HG03159 (cell line): ENCODE measurements around the gene ANKRD2.
"Not testable (repeated sequence)": the region's sequence is repeated elsewhere in the genome, so short reads cannot be mapped to it uniquely, and the experiment has no call there.

Experiments used
- ATAC-seq: cut with Tn5 transposase; IDR thresholded peaks from one replicate; pipeline ENCODE4 v1.9.1; 2021; ENCODE audit warnings: mild to moderate bottlenecking, moderate library complexity; ENCODE audit not compliant: unreplicated experiment

Gene ANKRD2, protein sequence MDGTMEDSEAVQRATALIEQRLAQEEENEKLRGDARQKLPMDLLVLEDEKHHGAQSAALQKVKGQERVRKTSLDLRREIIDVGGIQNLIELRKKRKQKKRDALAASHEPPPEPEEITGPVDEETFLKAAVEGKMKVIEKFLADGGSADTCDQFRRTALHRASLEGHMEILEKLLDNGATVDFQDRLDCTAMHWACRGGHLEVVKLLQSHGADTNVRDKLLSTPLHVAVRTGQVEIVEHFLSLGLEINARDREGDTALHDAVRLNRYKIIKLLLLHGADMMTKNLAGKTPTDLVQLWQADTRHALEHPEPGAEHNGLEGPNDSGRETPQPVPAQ

DNA sequence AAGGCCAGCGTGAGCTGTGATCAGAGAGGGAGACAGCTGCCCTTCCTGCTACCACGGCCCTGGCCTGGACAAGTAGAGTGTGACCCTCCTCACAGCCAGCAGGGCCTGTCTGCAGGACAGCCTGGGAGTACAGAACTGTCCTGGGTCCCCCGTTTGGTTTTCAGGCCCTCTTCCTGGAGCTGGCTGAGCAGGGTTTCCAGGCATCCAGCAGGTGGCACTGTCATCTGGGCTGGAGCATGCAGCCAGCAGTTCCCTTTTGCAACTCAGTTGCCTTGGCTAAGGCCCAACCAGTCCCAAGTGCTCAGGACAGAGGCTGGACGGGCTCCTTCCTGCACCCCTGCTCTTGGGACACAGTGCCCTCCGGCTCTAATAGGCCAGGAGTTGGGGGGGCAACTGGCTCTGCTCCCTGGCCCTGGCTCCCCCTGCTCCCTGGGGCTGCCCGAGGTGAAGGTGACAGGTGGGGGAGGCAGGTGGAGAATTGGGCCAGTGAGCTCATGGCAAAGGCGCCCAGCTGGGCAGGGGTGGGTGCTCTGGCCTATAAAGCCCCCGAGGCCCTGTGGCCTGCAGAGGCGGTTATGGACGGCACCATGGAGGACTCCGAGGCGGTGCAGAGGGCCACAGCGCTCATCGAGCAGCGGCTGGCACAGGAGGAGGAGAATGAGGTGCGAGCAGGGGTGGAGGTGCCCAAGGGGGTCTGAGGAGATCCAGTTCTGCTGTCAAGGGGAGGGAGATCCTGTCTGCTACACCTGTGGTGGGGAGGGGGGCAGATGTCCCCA is at the start of gene ANKRD2:
Gene ANKRD2 (plus strand): TSS at position 566 of the 776 bp plus-strand sequence. CDS start 10 bp downstream, at position 576.
- peak; percentile 76 for ATAC-seq

DNA sequence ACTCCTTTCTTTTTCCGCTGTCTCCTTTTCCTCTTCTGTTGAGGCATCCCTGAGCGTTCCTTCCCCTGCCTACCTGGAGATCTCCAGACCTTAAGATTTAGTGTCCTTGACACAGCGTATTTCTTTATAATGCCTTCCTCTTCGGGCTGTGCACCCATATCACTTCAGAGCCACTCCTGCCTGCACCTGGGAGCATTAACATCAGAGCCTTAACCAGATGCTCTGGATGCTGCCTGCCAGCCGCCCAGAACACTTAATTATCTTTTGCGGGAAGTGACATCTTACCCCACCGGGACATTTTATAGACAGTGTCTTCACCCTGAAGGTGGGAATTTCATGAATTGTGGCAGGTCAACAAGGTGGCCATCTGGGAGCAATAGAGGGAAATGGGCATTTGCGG is 49.6 kb upstream of the ANKRD2 start:
- no peak for ATAC-seq

DNA sequence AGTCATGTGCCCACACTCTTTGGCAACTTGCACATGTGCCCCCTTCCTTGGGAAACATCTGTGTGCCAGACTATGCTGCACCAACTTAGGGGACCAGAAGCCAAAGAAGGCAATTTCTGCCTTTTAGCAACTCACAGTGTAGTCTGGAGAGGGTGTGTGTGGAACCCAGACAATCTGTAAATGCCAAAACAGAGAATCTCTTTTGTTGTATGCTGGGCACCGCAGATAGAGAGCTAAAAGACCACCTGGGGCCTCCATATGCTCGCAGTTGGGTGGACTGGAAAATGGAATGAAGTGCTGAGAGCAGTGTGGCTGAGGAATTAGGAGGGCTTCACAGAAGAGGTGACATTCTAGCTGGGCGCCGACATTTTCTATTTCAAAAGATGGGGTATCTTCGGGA is 47.5 kb upstream of the ANKRD2 start:
- no peak for ATAC-seq

DNA sequence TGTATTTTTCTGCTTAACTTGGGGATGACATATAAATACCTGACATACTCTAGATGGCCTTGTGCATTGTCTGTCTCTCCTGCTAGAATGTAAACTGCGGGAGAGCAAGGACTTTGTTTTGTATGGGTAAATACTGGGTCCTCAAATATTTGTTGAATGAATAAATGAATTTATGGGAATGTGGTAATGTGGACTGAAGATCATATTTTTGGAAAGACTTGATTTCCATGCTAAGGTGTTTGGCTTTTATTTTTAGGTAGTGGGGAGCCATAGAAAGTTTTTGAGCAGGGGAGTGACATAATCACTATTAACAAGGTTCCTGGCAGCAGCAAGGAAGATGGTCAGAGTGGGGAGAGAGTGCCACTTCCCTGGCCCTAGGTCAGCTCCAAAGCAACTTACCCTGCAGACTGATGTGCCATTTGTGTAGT is 46.9 kb upstream of the ANKRD2 start:
- ATAC-seq, result no peak

DNA sequence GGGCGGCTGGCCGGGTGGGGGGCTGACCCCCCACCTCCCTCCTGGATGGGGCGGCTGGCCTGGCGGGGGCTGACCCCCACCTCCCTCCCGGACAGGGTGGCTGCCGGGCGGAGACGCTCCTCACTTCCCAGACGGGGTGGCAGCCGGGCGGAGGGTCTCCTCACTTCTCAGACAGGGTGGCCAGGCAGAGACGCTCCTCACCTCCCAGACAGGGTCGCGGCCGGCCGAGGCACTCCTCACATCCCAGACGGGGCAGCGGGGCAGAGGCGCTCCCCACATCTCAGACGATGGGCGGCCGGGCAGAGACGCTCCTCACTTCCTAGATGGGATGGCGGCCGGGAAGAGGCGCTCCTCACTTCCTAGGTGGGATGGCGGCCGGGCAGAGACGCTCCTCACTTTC is 43.7 kb upstream of the ANKRD2 start:
- not testable (repeated sequence) for ATAC-seq

DNA sequence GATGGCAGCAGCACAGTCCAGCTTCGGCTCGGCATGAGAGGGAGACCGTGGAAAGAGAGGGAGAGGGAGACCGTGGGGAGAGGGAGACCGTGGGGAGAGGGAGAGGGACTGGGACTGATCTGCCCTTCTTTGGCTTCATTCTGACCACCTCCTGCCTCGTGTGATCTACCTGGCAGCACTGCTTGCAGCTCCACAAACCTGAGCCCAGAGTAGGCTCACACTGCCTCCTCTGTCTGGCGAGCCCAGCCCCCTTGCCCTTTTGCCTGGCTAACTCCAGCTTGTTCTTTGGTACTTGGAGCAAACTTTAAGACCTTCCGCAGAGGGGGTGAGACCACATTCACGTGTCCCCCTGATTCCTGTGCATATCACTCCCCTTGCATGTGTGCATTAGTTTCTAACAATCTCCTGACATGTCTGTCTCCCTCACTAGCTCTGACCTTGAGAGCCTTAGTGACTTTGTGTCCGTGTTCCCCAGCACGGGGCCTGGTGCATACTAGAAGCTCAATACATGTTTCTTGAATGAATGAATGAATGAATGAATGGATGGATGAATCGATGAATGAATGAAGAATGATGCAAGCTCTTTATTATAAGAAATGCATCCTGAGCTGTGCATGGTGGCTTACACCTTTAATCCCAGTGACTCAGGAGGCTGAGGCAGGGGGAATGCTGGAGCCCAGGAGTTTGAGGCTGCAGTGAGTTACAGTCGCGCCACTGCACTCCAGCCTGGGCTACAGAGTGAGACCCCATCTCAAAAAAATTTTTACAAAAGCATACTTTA is 42.7 kb upstream of the ANKRD2 start:
- no peak for ATAC-seq

DNA sequence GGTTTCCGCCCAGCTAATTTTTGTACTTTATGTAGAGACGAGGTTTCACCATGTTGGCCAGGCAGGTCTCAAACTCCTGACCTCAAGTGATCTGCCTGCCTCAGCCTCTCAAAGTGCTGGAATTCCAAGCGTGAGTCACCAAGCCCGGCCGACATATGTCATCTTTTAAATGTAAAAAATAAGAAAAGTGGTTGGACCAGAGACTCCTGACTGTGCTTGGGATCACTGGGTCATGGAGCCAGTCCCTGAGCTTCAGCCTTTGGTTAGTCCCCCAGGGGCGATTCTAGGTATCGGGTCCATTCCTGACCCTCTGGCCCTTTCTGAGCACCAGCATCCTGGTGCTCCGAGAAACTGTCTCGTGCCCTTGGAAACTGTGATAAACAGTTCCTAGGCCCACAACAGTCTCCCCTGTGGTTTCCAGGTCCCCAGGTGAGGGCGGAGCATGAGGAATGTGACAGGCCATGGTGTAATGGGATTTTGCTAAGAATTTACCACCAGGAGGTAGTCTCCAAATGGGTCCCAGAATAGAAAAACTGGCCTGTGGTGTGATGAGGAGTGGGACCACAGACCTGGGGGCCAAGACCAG is 41.1 kb upstream of the ANKRD2 start:
- no peak for ATAC-seq

DNA sequence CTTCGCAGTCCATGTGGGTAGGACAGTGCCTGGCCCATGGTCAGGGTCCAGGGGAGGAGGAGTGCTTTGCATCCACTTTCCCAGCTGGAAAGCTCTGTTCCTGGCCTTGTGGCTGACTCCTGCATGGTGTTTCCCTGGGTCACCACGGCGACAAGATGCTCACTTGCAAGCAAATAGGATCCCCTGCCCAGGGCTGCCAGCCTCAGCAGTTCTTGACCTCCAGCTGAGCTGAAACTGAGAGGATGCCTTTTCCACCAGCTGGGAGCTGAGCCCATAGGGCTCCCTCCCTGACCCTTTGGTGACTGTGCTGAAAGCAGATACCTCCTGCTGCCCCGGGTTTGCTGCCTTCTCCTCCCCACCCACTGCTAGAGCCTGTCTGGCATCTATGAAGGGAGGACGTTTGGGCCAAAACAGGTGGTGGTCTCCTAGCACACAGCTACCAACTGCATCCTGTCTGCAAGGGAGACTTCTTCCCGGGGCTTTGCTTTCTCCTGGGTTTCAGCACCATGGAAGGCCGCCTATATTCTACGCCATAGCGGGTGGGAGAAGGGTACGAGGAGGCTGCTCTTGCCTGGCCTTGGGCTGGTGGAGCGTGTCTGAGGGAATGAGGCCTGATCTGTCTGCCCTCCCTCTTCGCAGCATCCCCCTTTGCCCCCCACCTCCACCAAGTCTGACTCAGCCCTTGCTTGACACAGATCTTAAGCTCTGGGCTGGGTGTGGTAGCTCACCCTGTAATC is 39.5 kb upstream of the ANKRD2 start:
- ATAC-seq, result no peak

DNA sequence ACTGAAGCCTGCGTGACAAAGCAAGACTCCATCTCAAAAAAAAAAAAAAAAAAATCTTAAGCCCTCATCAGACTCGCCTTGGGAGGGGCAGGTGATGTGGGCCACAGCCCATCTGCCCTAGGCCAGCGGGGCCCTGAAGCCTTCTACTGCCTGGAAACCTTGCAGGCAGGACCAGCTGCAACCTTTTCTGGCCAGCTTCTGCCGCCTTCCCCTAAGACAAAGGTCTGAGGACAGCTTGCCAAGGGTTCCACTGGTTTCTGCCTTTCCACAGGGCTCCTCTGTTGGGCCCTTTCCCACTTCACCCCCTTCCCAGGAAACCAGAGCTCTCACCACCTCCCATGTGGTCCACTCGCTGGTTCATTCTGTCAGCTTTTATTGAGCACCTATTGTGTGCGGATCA is 38.7 kb upstream of the ANKRD2 start:
- ATAC-seq, result no peak

DNA sequence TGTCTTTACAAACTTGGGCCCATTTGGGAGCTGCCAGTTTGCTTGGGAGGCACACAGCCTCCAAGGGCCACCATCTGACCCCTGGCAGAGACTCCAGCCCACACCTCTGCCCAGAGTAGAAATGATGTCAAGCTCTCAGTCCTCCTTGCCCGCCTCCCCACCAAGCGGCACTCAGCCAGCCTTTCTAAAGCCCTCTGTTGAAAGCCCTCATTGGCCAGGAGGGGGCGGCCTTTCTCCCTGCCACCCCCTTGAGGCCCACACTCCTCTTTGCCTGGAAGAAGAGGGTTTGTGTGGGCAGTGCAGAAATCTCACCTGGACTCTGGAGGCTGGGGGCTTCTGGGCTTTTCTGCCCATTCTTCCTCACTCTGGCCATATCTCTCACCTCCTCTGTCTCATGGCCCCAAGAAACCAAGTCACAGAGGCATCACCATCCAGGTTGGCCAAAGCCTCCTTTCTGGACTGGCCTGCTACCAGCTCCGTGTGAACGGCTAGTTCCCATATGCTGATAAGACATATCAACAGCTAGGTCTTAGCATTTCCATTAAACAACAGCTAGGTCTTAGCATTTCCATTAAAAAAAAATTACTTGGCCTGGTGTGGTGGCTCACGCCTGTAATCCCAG is 37.7 kb upstream of the ANKRD2 start:
- ATAC-seq, result no peak

DNA sequence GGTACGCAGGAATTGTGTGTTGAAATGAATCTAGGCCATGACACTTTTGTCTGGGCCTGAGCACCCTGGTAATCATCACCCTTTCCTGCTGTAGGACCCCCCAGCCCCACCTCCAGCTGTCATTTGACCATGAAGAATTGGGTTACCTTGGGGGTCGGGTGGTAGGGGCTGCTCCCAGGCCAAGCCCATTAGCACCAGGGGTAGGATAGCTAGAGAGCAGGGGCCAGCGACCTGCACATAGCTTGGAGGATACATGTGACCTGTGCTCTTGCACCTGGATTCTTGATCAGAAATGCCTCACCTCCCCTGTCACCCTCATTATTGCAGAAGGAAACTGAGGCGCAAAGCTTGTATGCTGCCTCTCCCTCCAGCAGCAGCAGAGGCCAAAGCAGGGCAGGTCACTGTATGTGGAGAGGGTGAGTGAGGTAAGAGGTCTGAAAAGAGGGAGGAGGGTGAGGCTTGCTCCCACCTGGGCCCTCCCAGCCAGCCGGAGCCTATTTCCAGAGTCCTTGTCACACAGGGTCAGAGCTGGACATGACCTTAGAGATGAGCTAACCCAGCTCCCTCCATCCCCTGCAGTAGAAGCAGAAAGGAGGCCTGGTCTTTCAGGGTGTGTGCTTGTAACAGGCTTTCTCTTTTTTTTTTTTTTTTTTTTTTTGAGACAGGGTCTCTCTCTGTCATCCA is 35.3 kb upstream of the ANKRD2 start:
- ATAC-seq, result no peak

DNA sequence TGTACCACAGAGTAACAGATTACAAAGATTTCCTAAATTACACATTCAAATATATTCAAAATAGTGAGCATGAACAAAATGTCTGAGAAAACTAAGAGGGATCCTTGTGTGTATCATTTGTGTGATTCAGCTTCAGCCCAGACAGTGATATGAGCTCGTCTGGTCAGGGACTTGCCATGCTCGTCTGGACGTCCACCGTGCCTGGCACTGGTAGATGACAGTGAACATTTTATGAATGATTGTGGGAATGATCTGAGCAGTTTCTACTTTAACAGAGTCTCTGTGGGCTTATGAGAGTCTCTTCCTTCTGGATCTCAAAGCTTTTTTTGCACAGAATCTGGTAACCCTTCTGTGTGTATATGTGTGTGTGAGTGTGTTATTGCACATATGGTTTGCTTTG is 34.2 kb upstream of the ANKRD2 start:
- no peak for ATAC-seq

DNA sequence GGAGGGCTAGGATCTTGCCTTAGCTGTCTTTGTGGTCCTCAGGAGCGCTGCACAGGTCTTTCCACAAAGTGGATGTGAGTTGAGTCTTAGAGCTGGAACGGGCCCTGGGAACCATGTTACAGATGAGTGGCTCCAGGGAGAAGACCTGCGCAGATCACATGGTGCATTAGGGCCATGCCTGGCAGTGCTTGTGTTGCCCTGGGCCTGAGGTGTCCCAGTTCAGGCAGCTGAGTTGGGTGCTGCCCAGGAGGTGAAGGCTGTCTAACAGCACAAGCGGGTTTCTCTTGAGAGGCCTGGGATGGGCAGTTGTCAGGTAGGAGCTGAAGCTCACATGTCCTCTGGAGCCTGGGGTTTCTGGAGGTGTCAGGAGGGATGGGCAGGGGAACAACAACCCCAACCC is 33.7 kb upstream of the ANKRD2 start:
- no peak for ATAC-seq

DNA sequence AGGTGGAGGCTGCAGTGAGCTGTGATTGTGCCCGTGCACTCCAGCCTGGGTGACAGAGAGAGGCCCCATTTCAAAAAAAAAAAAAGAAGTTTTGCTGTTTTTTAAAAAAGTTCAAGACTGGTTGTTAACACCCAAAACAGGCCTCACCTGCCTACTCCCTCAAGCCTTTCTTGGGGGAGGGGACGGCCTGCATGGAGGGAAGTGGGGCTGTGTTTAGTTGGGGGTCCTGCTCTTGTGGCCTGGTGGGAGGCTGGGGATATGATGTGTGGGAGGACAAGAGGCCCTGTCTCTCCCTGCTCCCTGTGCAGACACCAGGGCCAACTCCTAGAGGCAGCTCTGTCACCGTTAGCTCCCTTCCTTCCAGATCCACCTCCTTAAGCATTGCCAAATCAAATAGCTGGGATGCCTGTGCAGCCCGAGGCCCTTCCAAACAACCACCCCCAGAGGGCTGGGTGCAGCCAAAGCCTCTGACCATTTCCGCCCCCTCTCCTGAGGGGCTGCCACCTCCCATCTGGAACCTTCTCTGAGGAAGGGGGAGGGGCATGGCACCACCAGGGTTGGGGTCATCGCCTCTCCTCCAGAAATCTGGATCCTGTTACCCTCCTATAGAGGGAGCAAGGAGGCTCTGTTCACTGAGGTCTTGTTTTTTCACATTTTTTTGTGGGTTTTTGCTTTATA is 32.9 kb upstream of the ANKRD2 start:
- no peak for ATAC-seq

DNA sequence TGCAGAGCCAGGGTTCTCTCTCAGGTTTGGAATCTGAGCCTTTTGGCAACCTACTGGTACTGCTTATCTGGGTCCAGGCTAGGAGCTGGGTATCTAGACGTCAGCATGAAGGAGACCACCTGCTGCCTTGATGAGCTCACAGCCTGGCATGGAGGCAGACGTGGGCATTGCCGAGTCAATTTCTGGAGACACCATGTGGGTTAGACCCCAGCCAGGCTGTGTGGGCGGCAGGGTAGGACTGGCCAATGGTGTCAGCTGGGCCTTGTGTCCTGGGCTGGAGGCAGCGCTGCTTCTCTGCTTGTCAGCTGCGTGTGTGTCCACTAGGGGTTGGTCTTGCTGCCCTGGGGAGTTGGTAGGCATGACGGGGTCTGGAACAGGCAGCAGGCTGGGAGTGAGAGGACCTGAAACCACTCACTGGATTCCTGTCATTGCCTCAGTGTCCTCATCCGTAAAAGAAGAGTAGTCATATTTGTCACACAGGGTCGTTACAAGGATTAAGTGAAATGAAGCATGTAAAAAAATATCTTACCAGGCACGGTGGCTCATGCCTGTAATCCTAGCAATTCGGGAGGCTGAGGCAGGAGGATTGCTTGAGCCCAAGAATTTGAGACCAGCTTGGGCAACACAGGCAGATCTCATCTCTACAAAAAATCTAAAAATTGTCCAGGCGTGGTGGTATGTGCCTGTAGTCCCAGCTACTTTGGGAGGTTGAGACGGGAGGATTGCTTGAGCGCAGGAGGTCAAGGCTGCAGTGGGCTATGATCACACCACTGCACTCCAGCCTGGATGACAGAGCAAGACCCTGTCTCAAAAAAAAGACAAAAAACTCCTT is 31.7 kb upstream of the ANKRD2 start:
- no peak for ATAC-seq

DNA sequence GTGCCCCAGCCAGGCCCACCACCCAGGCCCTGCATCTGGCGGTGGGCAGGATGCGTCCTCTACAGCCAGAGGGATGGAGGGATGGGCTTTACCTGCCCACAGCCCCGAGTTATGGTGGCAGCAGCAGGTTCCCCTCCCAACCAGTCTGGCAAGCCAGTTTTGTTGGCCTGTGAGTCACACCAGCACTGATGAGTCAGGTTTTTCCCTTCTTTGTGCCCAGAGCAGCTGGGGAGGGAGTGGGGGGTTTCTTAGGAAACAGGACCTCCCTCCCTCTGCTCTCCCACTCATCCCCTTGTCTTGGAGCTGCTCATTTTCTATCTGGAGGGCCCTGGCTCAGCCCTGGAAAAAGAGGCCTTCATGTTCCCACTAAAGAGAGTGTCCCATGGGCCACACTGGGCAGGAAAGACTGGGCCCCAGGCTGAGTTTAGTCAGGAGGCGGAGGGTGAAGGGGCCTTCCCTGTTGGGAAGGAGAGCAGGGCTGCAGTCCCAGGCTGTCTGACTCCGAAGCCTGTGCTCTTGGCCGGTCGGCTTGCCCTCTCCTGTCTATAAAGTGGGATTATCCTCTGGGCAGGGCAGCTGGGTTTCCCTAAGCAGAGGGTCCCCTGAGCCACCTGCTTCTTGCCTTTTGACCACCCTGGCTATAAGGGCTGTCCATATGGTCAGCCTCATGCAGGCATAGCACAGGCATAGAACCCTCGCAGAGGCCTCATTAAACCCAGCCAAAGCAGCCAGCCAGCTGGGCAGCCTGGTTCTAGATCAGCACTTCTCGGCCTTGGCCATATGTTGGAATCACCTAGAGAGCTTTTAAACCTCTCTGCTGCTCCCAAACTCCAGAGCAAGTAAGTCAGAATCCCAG is 30.2 kb upstream of the ANKRD2 start:
- no peak for ATAC-seq

DNA sequence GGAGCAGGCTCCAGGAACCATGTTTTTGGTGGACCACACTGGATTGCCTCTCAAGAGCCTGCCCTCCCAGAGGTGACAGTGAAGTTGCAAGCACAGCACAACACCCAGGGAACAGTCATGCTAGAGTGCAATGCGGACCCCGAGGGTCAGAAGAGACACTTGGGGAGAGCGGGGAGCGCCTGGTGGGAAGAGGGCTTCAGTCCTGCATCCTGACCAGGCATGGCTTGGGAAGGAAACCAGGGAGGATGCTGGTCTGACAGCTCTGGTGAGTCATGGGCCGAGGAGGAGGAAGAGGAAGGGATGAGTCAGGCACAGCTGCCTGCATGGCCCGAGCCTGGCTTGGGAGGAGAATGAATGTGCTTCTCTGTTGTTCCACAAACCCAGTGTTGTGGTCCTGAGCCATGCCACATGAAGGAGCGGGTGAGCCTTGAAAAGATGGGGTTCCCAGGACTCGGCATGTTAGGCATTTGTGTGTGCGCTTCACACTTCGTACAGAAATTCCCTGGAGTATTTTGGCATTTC is 29.5 kb upstream of the ANKRD2 start:
- no peak for ATAC-seq
